Subcutaneous adipose tissue (tissue), 4 donors: ENCODE data around the gene BICRA. TPM values are rescaled to one million over a fixed set of nuclear protein-coding genes. Genes with fewer than 3 reads are reported as not detected.

Experiments
- total RNA-seq, 4 donors: library from RNA; depleted of rRNA; stranded (reverse); fragments of >200 nt; gene quantifications; one replicate each; pipeline ENCODE4 v1.1.0, GENCODE V29; 2016
- TF ChIP-seq, protein P1 (sequence below): fragments of 450-650 bp; IDR thresholded peaks from one replicate; pipeline ENCODE4 v1.5.1; 2016; ENCODE audit warnings: low read depth, mild to moderate bottlenecking, control low read depth, antibody characterized with exemption, moderate library complexity

Gene BICRA
- total RNA-seq, 4 donors from 2014 or later, result 5.1 to 13.2 (median 8.8) TPM

DNA sequence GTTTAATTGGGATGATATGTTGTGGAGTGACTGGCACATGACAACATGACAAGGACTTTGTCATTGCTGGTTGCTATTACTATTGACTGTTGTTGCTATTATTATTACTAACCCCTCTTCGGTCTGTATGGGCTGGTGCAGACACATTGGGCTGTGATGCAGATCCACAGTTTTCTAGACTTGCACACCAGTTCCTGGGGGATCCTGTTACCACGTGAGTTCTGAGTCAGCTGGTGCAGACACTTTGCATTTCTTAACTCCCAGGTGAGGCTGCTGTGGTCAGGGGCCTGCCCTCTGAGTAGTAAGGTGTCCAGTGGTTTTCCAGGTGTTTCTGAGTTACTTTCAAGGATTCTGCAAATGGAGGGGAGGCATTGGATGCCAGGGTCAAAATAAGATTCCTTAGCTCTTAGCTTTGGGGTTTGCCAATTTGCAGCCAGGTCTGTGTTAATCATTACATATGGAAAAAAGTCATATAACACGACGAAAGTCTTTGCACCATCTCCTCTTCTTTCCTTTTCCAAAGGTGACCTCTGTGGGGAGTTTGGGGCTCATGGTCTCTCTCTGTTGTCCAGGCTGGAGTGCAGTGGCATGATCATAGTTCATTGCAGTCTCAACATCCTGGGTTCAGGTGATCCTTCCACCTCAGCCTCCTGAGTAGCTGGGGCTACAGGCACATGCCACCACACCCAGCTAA, 19.3 kb downstream of the BICRA start:
- TF ChIP-seq, protein P1, sequence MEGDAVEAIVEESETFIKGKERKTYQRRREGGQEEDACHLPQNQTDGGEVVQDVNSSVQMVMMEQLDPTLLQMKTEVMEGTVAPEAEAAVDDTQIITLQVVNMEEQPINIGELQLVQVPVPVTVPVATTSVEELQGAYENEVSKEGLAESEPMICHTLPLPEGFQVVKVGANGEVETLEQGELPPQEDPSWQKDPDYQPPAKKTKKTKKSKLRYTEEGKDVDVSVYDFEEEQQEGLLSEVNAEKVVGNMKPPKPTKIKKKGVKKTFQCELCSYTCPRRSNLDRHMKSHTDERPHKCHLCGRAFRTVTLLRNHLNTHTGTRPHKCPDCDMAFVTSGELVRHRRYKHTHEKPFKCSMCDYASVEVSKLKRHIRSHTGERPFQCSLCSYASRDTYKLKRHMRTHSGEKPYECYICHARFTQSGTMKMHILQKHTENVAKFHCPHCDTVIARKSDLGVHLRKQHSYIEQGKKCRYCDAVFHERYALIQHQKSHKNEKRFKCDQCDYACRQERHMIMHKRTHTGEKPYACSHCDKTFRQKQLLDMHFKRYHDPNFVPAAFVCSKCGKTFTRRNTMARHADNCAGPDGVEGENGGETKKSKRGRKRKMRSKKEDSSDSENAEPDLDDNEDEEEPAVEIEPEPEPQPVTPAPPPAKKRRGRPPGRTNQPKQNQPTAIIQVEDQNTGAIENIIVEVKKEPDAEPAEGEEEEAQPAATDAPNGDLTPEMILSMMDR, result no peak

DNA sequence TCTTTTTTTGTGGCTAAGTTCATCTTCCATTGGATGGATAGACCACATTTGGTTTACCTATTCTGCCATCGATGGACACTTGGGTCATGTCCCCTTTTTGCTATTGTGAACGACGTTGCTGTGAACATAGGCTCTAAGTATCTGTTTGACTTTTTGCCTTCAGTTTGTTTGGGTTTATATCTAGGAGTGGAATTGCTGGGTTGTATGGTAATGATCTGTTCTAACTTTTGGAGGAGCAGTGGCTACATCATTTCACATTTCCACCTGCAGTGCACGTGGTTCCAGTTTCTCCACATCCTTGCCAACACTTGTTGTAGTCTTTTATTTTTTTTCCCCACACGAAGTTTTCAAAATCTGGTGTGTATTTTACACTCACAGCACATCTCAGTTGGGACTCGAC, 21.7 kb downstream of the BICRA start:
- TF ChIP-seq, protein P1, result no peak

DNA sequence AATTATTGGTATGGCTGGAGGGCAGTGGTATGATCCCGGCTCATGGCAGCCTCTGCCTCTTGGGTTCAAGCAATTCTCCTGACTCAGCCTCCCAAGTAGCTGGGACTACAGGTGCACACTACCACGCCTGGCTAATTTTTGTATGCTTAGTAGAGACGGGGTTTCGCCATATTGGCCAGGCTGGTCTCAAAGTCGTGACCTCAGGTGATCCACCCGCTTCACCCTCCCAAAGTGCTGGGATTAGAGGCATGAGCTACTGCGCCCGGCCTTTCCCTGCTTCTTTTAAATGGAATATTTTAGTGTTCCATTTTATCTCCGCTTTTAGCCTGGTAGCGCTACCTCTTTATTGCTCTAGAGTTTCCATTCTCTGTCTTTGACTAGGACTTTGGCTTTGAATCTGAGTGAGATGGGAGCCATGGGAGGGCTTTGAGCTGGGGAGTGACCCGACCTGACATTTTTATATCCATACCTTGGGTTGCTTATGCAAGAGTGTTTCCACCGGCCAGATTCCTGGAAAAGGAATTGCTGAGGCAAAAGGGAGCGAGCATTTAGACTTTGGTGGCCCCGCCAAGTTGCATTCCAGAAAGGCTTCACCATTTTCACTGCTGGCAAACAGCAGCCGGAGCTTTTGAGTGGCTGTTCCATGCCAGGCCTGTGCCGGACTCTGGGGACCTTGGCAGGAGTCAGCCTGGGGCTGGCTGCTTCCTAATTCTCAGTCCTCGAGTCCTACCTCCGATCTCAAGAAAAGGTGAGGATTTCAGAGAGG, 22.9 kb downstream of the BICRA start:
- TF ChIP-seq, protein P1, result no peak

DNA sequence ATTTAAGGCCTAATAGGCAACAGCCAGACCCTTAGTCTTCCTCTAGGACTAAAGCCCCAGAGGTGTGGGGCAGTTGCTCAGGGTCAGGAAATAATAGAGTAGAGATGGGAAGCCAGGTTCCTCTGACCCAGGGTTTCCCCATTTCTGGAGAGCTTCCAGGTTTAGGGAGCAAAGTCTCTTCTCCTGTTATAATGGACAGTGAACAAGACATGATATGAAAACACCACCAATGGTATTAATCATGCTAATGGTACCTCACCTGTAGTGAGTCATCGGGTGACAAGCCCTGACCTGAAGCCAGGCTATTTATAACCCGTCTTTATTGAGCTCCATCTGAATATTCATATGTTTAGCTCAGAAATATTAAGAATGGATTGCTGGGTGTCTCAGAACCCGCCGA, 24.6 kb downstream of the BICRA start:
- TF ChIP-seq, protein P1, result no peak

DNA sequence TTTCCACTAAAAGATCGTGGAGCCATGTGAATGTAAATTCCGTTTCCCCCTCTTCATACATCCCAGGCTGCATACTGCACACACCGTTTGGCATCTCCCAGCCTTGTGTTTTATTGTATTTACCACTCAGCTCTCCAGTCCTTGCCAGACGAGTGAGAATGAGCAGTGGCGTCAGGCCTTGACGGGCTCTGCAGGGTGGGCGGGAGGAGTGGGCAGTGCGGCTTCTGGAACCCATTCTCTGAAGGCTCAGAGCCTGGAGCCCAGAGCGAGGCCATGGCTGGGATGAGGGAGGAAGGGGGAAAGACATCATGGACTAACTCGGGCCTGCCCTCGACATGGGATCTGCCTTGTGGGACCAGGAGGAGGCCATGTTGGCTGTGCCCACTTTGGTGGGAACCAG, 25.1 kb downstream of the BICRA start:
- TF ChIP-seq, protein P1, result no peak

DNA sequence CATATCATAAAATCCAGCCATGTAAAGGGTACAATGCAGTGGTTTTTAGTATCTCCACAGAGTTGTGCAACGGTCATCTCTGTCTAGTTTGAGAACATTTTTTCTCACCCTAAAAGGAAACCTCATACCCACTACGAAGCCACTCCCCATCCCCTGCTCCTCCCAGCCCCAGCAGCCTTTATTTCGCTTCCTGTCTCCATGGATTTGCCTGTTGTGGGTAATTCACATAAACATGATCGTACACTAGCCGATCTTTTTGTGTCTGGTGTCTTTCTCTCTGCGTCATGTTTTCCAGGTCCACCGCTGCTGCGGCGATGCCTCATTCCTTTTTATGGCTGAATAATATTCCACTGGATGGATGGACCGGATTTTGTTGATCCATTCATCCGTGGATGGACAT, 28.6 kb downstream of the BICRA start:
- TF ChIP-seq, protein P1, result no peak

DNA sequence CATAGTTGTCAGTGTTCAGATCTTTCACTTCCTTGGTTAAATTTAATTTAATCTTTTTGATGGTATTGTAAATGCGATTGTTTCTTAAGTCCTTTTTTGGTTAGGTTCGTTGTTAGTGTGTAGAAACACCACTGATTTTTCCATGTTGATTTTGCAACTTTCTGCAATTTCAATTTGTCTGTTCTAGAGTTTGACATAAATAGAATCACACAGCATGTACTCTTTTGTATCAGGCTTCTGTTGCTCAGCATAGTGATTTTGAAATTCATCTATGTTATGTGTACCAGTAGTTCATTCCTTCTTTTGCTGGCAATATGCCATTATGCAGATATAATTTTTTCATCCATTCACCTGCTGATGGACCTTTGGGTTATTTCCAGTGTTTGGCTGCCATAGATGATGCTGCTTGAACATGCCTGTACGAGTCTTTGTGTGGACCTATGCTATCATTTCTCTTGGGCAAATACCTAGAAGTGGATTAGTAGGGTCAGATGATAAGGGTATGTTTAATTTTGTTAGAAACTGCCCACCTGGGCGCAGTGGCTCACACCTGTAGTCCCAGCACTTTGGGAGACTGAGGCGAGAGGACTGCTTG, 33.1 kb downstream of the BICRA start:
- TF ChIP-seq, protein P1, result no peak
